ENCODE data around the gene CDKN1C.

Gene CDKN1C

GRCh38 chr11:2912498-2912897, 26.9 kb upstream of the CDKN1C start:
- ATAC-seq, result peak; percentile 84

GRCh38 chr11:2911785-2912391, 26.3 kb upstream of the CDKN1C start:
- TF ChIP-seq TOX (CRISPR knock-in tag; IDR thresholded peaks at IDR 0.05; ENCODE audit: borderline replicate concordance) (no peak), ISL1 (CRISPR knock-in tag; IDR thresholded peaks at IDR 0.05) (no peak), POU6F1 (CRISPR knock-in tag; IDR thresholded peaks at IDR 0.05; ENCODE audit: borderline replicate concordance, low read depth) (no peak), ESRRG (CRISPR knock-in tag; IDR thresholded peaks at IDR 0.05) (no peak), ZNF70 (CRISPR knock-in tag; IDR thresholded peaks at IDR 0.05) (no peak)
- peak; percentile 4; the same call in 2 of the 3 replicates for ATAC-seq

More at GRCh38 chr11:2912498-2912897, 26.9 kb upstream of the CDKN1C start:
- no peak for TF ChIP-seq ZFP3 (CRISPR knock-in tag; IDR thresholded peaks at IDR 0.05)
- TF ChIP-seq PATZ1 (CRISPR knock-in tag; IDR thresholded peaks at IDR 0.05; ENCODE audit: borderline replicate concordance), result 0 out of 2 replicates have a peak, but pooled peaks have one; percentile 43

DNA sequence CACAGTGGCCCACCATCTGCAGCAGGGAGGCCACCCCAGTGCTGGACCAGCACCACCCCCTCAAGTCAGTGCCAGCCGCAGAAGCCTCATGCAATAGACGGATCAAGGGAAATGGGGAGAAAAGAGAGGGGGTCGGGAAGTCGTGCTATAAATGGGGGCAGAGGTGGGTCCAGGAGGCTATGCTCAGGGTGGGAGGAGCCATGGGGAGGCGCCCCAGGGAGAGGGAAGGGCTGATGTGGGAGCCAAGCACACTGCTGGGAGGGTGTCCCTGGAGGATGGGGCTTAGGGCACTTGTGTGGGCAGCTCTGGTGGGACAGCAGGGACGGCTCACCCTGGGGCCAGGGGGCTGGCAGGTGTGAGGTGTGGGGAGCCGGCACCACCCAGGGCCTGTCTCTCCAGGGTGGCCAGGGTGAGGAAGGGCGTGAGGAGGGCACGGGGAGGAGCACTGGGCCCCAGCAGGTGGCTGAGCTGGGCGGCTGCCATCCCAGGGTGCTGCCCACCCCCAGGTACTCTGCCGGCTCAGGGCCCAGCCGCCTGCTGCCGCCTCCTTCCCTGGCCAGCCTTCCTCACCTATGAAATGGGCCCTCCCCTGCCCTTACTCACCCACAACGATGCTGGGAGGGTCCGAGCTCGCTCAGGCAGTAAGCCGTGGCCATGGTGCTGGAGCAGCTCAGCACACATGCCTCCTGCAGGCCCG, 25.7 kb upstream of the CDKN1C start:
- ATAC-seq, result no peak
- no peak for TF ChIP-seq ZFP30 (CRISPR knock-in tag; IDR thresholded peaks at IDR 0.05)
- TF ChIP-seq ZNF565 (CRISPR knock-in tag; conservative IDR thresholded peaks at IDR 0.05; ENCODE audit: low read depth), result no peak
- no peak for TF ChIP-seq POU6F1 (CRISPR knock-in tag; IDR thresholded peaks at IDR 0.05; ENCODE audit: borderline replicate concordance, low read depth)
- TF ChIP-seq ZNF70 (CRISPR knock-in tag; IDR thresholded peaks at IDR 0.05), result no peak
- no peak for TF ChIP-seq SNAI2 (CRISPR knock-in tag; IDR thresholded peaks at IDR 0.05)
- TF ChIP-seq ESRRG (CRISPR knock-in tag; IDR thresholded peaks at IDR 0.05), result no peak
- no peak for TF ChIP-seq ZC3H10 (CRISPR knock-in tag; IDR thresholded peaks at IDR 0.05)
- TF ChIP-seq GLIS3 (CRISPR knock-in tag; IDR thresholded peaks at IDR 0.05), result no peak
- no peak for TF ChIP-seq ARNTL (CRISPR knock-in tag; IDR thresholded peaks at IDR 0.05; ENCODE audit: borderline replicate concordance, low read depth)
- TF ChIP-seq RARB (CRISPR knock-in tag; IDR thresholded peaks at IDR 0.05), result no peak
- TF ChIP-seq CSDC2 (CRISPR knock-in tag; IDR thresholded peaks at IDR 0.05), result no peak
- TF ChIP-seq OSR1 (CRISPR knock-in tag; IDR thresholded peaks at IDR 0.05), result no peak
- TF ChIP-seq, protein P1, sequence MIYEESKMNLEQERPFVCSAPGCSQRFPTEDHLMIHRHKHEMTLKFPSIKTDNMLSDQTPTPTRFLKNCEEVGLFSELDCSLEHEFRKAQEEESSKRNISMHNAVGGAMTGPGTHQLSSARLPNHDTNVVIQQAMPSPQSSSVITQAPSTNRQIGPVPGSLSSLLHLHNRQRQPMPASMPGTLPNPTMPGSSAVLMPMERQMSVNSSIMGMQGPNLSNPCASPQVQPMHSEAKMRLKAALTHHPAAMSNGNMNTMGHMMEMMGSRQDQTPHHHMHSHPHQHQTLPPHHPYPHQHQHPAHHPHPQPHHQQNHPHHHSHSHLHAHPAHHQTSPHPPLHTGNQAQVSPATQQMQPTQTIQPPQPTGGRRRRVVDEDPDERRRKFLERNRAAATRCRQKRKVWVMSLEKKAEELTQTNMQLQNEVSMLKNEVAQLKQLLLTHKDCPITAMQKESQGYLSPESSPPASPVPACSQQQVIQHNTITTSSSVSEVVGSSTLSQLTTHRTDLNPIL (CRISPR knock-in tag; IDR thresholded peaks at IDR 0.05; ENCODE audit: low read depth), result no peak
- no peak for TF ChIP-seq ZFP3 (CRISPR knock-in tag; IDR thresholded peaks at IDR 0.05)
- no peak for TF ChIP-seq ISL1 (CRISPR knock-in tag; IDR thresholded peaks at IDR 0.05)

GRCh38 chr11:2910401-2910955, 24.9 kb upstream of the CDKN1C start:
- no peak for ATAC-seq
- TF ChIP-seq ARNTL (CRISPR knock-in tag; IDR thresholded peaks at IDR 0.05; ENCODE audit: borderline replicate concordance, low read depth), result no peak
- TF ChIP-seq ZNF565 (CRISPR knock-in tag; conservative IDR thresholded peaks at IDR 0.05; ENCODE audit: low read depth), result no peak
- no peak for TF ChIP-seq GLIS3 (CRISPR knock-in tag; IDR thresholded peaks at IDR 0.05)
- TF ChIP-seq PATZ1 (CRISPR knock-in tag; IDR thresholded peaks at IDR 0.05; ENCODE audit: borderline replicate concordance), result no peak
- TF ChIP-seq TCF4 (CRISPR knock-in tag; IDR thresholded peaks at IDR 0.05; ENCODE audit: borderline replicate concordance), result no peak
- TF ChIP-seq, protein P1 (CRISPR knock-in tag; IDR thresholded peaks at IDR 0.05; ENCODE audit: low read depth), result no peak
- TF ChIP-seq POU6F1 (CRISPR knock-in tag; IDR thresholded peaks at IDR 0.05; ENCODE audit: borderline replicate concordance, low read depth), result no peak
- TF ChIP-seq RARB (CRISPR knock-in tag; IDR thresholded peaks at IDR 0.05), result no peak
- no peak for TF ChIP-seq ZNF8 (CRISPR knock-in tag; IDR thresholded peaks at IDR 0.05)
- TF ChIP-seq BACH2 (CRISPR knock-in tag; IDR thresholded peaks at IDR 0.05; ENCODE audit: borderline replicate concordance), result no peak
- no peak for TF ChIP-seq ZFP30 (CRISPR knock-in tag; IDR thresholded peaks at IDR 0.05)
- no peak for TF ChIP-seq ZNF70 (CRISPR knock-in tag; IDR thresholded peaks at IDR 0.05)
- no peak for TF ChIP-seq PPARA (CRISPR knock-in tag; IDR thresholded peaks at IDR 0.05; ENCODE audit: borderline replicate concordance)
- no peak for TF ChIP-seq CSDC2 (CRISPR knock-in tag; IDR thresholded peaks at IDR 0.05)
